Stimulated activated CD8-positive, alpha-beta memory T cell treated with anti-CD3 and anti-CD28 coated beads, Interleukin-2, amount 100 ng/mL, for 1 hour (primary cell): ENCODE data around the gene GREB1L.
"Not testable (repeated sequence)": the region's sequence is repeated elsewhere in the genome, so short reads cannot be mapped to it uniquely, and the experiment has no call there.

Source experiments
- DNase-seq, 2 donors: peaks; one replicate each; pipeline ENCODE4 v3.0.0-alpha.2; 2020; ENCODE audit warnings: low read depth in 2 of 2

Gene GREB1L

DNA sequence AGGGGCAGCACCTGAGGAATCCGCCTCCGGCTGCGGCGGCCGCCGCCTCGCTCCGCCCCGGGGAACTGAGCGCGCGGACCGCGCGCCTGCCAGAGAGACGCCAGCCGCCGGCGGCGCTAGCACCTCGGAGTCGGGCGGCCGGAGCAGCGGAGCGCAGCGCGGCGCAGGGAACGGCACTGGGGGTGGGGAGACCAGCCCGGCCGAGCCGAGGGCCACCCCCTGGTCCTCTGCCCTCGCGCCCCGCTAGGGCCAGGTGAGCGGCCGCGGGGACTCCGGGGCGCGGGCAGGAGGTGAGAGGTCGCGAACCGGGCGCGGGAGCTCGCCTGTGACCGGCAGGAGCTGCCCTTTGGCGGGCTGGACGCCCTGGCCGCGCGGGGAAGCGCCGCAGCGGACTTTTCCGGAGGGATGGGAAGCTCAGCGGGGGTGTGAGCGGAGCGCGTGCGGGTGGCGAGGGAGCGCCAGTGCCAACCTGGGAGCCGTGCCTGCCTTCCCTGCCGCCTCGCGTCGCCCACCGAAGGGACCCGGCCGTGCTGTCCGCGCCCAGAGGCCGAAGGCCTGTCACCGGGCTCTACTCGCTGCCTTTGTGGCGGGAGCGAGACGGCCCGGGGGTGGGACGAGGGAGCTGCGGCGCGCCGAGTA is at the start of gene GREB1L:
GREB1L (plus strand) TSS at position 92 of the 639 bp plus-strand sequence. CDS start 141,287 bp downstream, outside the sequence.
- no peak for DNase-seq

DNA sequence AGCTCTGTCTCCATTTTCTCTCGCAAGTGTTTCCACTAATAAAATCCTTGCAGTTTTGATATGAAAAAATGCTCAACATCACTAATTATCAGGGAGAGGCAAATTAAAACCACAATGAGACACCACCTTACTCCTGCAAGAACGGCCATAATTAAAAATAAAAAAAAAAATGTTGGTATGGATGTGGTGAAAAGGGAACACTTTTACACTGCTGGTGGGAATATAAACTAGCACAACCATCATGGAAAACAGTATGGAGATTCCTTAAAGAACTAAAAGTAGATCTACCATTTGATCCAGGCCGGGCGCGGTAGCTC is 49.8 kb upstream of the GREB1L start:
- no peak for DNase-seq

DNA sequence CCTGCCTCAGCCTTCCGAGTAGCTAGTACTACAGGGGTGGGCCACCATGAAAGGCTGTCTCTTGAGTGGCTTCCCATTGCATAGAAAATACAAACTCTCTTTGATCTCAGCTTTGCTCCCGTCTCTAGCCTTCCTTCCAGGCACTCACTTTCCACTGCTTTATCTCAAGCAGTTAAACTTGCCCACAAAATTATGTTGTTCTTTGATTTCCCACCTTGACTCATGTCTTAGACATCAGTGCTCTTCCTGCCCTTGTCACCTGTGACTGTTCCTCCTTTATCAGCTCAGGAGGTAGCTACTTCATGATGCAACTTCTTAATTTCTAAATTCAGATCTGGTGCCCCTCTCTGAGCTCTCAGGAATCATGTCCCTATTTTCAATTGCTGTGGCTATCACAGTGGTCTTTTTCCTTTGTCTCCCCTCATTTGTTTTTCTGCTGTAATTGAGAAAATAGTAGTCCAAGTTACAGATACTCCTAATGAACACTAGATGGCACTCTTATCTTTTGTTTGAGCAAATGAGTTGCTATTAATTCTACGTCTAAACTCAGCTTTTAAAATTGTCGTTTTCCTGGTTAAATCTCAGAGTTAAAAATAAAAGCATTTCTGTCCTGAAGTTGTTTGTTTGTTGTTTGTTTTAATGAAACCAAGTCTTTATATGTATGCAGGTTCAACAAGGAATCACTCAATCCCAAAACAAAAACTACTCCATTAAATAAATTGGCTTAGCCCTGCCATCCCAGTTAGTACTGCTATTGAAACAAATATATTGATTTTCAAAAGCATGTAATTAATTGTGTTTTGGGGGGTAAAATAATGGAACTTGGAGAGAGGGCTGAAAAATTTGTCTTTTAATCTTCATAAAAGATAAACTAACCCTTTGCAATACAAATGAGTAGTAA is 46.9 kb upstream of the GREB1L start:
- DNase-seq = no peak

DNA sequence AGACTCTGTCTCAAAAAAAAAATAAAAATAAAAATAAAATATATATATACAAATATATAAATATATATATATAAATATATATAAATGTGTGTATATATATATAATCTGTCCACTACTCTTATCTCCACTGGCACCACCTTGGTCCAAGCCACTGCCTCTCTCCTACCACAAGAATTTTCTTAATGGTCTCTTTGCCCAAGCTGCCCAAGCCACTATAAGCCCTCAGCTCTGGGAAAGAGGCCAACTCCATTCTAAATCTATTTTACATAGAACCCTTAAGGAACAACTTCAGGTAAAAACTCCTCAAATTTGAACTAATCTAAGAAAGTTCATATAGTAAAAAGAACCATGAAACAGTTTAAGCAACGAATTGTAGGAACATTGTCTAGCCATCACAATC is 45.6 kb upstream of the GREB1L start:
- no peak for DNase-seq

DNA sequence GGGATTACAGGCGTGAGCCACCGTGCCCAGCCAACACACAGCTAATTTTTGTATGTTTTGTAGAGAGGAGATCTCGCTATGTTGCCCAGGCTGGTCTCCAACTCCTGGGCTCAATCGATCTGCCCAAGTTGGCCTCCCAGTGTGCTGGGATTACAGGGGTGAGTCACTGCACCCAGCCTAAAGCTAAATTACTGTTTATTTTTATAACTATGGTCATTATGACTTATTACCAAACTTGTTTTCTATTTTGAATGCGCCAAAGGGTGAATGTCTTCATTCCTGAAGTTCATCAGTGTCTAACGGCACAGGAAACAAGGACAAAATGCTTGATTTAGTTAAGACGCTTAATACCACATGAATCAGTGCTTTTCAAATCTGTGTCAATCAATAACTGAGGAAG is 38.9 kb upstream of the GREB1L start:
- no peak for DNase-seq

DNA sequence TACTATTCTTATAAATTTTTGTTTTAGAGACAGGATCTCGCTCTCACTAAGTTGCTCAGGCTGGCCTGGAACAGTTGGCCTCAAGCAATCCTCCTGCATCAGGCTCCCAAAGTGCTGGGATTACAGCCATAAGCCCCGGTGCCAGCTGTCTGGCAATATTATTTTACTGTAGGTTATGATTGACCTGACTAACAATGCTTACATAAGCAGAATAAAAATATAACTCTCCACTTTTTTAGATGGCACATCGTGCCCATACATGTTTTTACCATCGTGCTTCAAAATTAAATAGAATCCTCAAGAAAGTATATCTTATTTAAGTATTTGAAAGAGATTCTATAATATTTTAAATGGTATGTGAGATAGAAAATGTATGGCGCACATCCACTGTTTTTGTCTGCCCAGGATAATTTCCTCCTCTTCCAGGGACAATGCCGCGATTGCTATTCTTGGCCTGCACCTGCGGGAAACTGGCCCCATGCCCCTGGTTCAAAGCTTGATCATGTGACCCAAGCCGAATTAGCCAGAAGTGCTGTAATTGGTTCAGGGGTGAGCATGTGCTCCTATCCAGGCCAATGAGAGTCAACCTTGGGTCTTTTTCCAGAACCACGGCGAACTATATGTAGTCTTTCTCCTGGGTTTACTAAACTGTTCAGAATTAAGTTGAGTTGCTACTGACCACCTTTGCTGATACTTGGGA is 38.3 kb upstream of the GREB1L start:
- no peak for DNase-seq

DNA sequence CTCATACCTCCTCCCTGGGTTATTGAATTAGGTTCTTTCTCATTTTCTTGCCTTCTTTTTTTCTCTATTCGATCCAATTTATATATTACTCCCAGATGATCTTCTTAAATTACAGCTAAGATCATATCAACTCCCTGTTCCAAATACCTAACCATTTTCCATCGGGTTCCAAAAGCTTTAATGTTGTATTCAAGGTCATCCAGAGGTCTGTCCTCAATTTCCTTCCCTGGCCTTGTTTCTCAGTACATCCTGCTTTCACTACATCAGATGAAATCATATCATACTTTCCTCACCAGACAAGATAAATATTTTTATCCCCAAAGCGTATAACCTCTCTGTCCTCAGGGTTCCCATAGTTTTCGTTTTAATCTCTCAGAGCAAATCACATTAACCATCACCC is 36.3 kb upstream of the GREB1L start:
- no peak for DNase-seq

DNA sequence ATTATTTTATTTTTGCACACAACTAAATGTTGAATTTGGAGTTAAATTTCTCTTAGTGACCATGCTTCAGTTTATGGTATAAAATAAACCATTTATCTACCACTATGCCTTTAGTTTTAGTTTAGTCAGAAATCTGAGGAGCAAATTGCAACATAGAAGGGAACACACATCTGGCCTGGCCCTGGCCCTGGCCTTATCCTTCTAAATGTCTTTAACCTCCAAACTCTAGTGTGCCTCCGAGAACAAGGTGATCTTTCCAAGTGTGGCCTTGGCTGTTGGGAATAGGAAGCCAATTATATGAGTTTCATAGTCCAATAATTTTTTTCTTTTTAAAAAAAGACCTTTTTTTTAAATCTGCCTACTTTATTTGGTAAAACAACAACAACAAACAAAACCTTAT is 31.8 kb upstream of the GREB1L start:
- DNase-seq = no peak

DNA sequence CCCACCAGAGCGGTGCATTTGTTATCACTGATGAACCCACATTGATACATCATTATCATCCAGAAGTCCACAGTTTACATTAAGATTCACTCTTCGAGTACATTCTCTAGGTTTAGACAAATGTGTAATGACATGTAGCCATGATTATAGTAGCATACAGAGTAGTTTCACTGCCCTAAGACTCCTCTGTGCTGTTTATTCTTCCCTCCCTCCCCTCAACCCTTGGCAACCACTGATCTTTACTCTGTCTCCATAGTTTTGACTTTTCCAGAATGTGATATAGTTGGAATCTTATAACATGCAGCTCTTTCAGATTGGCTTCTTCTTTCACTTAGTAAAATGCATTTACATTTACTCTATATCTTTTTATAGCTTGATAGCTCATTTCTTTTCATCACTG is 31.2 kb upstream of the GREB1L start:
- DNase-seq = no peak

DNA sequence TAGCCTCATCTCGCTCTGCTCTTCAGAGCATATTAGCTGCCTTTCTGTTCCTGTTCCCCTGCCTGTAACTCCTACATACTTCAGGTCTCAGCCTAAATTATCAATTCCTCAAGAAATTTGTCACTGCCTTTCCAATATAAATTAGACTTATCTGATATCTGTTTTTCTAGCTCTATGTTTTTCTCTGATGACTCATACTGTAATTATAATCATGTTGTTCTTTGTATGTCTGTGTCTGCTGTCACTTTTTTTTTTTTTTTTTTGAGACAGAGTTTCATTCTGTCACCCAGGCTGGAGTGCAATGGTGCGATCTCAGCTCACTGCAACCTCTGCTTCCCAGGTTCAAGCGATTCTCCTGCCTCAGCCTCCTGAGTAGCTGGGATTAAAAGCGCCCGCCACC is 27.6 kb upstream of the GREB1L start:
- not testable (repeated sequence) for DNase-seq

DNA sequence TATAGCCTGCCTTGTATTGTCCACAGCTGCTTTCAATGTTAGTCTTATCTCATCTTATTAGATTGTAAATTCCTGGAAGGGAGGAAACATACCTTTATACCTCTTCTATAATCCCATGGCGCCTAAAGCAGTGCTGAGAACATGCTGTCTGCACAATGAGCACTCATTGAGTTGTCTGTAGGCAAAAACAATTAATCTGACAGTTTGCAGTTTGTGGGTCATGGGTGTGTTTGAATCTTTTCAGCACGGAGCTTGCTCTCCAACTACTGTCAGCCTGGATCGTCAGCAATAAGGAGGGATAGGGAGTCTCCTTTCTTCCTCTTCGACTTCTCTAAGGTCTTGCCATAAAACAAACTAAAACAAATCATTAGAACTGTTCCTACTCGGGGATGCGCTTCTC is 26.5 kb upstream of the GREB1L start:
- DNase-seq = no peak

DNA sequence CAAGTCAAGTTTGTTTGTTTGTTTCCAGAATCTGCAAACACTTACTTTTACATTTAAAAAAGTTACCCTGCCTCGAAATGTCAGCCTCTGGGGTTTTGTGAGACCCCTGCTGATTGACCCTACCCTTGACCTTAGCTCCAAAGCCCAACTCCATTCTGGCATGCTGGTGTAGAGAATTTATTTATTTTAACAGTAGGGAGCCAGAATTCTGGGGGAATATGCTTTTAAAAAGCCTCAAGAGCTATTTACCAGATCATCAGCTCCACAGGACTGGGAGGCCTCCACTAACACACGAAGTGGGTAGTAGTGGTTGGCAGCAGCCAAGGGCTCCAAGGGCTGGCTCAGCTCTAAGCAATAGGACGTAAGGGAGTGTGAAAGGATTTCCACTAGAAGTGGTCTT is 23.2 kb upstream of the GREB1L start:
- DNase-seq = no peak

DNA sequence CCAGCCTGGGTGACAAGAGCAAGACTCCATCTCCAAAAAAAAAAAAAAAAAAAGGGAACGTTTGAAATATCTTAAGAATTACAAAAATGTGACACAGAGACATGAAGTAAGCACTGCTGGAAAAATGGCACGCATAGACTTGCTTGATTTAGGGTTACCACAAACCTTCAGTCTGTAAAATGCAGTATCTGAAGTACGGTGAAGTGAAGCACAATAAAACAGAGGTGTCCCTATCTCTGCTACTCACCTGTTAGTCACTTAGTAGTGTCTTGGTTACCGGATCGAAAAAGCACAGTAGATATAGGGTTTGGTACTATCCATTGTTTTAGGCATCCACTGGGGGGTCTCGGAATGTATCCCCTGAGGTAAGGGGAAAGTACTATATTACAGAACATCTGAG is 11.6 kb upstream of the GREB1L start:
- no peak for DNase-seq

DNA sequence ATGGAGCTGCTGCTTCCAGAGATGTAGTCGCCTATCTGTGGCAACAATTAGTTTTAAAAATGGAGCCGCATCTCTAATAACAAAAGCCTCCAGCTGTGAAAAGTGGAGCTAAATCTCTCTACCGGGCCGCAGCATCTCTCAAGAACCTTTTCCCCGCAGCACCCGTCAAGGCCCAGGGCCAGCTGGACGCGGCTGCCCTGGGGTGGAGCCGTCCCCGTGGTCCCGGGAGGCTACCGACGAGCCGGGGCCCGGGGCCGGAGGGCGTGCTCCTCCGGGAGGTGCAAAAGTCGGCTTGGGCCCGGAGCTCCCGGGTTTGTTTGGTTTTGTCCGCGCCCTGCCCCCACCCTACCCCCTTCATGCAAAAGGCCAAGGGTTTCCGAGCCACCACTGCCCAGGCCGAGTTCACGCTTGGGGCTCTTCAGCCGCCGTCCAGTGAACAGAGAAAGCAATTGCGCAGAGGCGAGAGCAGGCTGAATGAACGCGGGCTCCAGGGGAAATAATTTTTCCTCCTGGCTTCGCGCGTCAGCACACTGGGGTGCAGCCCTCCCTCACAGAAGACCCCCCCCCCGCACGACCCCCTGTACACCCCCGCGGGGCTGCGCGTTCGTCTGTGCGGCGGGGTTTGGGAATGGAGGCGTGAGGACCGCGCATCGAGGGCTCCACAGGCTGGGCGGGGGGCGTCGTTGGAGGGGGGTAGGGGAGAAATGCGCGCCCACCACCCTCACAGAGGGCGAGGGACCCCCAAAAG is 557 bp upstream of the GREB1L start:
- no peak for DNase-seq

DNA sequence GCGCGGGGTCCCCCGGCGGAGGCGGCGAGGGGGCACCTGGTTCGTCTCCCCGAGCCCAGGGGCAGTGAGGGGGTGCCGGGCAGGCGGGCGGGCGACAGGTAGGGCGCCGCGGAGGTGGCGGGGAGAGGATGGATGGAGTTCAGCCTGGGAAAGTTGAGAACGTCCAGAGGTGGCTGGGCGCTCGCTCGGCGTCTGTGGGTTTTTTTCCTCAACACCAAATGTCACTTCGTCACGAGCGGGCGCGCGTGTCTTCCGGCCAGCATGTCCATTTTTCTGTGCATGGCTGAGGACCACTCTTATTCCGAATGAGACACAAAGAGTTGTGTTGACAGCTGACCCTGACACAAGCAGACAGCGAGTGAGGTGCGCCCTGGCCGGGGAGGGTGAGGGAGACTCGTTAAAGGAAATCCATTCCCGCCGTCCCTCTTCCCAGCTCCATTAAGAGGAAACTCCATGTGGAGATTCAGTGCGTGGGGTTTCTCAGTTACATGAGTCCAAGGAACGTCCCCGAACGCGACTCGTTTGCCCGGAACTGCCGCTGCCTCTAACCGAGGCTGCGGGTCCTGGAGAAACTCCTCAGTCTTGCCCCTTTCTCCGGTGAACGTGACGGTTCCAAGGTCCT is 859 bp downstream of the GREB1L start:
- DNase-seq = no peak

DNA sequence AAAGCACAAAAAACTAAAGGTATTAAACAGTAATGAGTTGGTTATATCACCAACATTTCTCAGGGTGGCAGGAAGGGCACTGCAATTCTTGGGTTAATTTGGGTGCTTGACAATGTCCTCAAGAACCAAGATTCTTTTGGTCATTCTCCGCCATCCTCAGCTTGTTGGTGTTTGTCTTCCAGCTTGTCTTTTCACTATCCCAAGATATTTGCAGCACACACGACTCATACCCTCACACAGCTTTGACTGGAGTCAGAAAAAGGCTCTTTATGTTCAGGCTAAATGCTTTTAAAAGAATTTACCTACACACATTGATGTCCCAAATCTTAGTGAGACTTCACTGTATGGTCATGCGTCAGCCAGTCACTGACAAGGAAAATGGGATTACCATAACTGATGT is 12.5 kb downstream of the GREB1L start:
- DNase-seq = no peak

DNA sequence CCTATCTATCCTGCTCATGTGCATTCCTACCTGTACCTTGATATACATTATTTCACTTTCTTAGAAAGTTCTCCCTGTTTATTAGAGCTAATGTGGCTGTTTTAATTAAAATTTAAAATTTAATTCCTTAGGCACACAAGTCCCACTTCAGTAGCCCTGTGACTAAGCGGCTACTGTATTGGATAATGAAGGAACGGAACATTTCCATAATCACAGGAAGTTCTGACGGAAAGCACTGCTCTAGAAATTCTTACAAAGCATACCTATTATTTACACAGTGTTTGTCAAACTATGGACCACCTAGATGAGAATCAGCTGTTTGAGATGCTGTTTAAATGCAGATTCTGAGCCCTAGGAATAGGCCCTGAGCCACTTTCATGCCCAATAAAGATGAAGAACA is 13.2 kb downstream of the GREB1L start:
- no peak for DNase-seq

DNA sequence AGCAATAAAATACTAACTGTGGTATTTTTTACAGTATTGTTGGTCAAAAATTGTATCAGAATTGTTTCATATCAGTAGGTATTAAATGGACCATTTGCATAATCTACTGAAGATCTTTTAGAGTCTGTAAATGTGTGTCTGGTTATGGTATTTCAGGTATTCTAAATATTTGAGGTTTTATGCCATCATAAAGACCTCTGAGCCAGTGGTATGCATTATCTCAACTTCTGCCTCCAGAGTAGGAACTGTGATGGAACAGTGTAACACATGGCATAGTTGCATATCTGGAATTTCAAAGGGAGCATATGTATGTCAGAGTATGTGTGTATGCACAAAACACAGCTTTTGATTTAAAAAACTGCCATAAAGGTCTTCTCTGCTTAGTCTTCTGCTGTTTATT is 15.4 kb downstream of the GREB1L start:
- DNase-seq = no peak

DNA sequence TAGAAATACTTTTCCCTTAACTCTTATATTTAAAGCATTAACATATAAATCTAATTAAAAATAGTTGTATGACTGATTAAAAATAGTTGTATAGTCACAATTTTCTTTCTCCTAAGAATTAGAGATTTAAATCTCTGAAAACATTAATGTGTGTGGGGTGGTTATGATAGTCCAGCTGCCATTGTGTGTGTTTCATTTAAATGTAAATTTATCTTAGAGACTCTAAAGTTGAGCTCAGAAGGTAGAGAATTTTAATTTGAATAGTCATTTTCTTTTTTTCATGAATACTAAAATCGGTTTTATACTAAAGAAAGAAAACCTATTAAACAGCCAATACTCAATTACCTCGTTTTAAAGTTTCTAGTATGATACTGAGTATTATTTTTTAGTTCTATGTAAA is 18.6 kb downstream of the GREB1L start:
- no peak for DNase-seq

DNA sequence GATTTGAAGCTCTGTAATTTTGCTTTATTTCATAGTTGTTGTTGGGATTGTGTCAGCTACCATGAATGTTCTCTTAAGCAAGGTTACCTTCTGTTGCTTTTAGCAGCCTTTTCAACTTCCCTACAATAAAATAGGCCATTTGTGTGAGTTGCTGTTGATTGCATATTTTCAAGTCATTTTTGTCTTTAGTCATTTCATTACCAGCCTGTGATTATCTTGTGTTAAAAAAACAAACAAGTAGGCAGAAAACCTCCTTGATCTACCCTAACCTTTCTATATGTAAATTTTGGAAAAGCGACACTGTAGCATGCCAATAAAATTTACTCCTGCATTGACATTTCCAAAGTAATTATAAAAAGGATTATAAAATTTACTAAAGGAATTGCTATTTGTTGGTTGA is 19.3 kb downstream of the GREB1L start:
- no peak for DNase-seq

DNA sequence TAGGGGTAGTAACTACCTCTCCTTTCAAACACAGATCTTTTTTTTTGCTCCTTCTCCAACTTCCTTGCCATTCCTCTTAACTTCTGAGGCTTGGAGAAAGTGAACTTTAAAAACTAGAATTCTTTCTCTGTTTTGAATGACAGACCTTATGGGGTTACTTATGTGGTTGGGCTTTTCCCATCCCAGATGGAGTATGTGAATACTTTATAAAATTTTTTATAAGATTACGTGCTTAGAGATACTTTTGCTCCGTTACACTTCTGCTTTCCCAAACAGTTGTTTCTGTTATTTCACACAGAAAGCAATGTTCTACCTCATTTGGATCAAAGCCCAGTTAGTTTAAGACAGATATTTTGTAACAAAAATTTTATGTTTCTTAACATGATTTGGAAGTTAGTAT is 20.2 kb downstream of the GREB1L start:
- no peak for DNase-seq

DNA sequence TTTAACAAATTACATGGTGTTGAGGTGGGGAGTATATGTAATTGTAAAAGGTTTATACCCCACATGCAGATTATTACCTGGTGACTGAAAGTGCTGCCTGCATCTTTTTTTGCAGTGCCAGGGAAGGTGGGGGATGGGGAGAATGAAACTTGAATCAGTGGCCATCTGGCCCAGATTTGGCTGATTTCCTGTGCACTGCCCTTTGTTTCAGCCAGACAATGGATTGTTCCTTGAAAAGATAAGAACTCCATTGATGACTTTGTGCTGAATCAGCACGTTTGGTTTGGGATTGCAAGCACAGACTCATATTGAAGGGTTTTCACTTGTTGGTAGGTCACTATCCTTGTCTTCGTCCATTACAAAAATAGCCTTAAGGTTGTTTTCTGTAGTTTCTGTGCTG is 20.9 kb downstream of the GREB1L start:
- DNase-seq = no peak
